Mucosa of gallbladder (tissue), 1 donor: Measurements from ENCODE around the gene ARHGAP28. TPM values are rescaled to one million over a fixed set of nuclear protein-coding genes. Genes with fewer than 3 reads are reported as not detected.
"Not testable (repeated sequence)": the region's sequence is repeated elsewhere in the genome, so short reads cannot be mapped to it uniquely, and the experiment has no call there.

ENCODE experiments used
- DNase-seq: peaks from one replicate; pipeline ENCODE4 v3.0.0-alpha.2; 2020; ENCODE audit warnings: low spot score
- total RNA-seq: library from RNA; stranded (reverse); gene quantifications from one replicate; pipeline ENCODE4 v1.2.1, GENCODE V29; 2021
- donor health status: DM: no; HTN: no; CAD: no.

Gene ARHGAP28
- total RNA-seq, 1 donor from 2014 or later: 11.2 TPM

DNA sequence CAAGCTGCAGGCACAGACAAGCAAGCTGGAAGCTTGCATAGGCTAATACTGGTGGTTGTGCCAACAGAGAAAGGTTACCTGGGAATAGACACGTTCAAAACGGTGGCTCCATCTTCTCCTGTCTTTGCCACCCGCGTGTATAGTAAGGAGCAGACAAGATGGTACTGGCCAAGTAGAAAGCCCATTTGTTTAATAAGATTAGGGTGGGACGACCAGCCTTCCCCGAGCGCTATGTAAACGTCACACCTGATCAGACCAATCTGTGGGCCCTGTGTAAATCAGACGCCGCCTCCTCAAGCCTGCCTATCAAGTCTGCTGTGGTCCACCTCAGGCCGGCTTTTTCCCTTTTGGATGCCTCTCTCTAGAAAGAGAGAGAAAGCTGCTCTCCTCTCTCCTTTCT, 198.8 kb downstream of the ARHGAP28 start:
- no peak for DNase-seq

DNA sequence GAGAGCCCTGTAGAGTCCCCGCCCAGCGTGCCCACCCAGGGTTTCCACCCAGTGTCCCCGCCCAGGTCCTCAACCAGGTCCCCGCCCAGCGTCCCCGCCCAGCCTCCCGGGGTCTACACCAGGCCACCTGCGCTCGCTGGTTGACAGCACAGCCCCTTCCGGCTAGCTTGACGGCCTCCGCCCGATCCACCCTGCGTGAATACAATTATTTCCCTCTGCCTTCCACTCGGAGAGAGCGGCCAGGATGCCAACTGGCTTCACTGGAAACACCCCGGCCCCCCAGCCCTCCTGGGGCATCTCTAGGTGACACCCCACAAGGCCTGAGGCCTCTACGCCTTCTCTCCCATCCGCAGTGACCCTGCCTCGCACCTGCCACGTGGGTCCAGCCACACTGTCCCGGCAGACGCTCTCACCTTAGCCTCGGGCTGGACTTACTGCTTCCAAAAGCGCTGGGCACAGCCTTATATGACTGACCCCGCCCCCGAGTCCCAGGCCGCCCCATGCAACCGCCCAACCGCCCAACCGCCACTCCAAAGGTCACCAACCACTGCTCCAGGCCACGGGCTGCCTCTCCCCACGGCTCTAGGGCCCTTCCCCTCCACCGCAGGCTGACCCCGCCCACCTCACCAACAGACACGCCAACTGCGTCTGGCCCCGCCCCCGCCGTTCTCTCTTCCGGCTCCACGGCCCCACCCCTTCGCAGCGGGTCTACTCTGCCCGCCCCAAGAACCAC, 200.0 kb downstream of the ARHGAP28 start:
- DNase-seq: no peak

DNA sequence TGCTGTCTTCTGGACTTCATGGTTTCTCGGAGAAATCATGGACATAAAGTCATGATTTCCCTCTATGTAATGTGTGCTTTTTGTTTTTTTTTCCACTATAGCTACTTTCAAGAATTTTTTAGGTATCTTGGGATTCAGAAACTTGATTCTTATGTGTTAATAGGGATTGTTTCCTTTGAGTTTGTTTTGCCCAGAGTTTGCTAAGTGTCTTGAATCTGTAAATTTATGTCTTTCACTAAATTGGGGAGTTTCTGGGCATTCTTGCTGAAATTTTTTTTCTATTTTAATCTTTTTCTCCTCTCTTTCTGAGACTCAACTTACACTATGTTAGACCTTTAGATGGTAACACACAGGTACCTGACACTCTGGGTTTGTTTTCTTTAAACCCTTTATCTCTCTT, 205.3 kb downstream of the ARHGAP28 start:
- DNase-seq: no peak

DNA sequence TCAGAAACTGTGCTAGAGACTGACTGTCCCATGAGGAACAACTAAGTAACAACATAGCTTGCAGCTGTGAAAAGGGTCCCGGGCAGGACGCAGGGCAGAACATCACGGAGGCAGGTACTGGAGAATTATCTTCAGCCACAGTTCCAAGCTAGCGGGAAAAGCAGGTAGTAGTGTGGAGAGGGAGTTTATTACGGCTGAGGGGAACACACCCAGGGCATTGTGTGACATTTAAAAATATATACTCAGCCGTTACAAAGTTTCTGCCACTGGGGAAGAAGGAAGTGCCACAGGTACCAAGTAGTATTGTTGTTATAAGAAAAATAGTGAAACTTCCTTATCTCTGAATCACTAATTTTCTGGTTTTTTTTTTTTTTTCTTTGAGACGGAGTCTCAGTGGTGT, 208.5 kb downstream of the ARHGAP28 start:
- DNase-seq: no peak

DNA sequence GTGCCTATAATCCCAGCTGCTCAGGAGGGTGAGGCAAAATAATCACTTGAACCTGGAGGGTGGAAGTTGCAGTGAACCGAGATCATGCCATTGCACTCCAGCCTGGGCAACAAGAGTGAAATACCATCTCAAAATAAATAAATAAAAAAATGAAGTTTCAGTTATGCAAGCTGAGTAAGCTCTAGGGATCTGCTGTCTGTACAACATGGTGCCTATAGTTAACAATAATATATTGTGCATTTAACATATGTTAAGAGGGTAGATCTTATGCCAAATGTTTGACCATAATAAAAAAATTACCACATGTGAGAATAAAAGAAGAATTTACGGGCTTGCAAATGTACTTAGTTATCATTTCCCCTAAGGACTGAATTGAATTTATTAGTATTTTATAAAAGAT, 208.9 kb downstream of the ARHGAP28 start:
- DNase-seq: not testable (repeated sequence)

DNA sequence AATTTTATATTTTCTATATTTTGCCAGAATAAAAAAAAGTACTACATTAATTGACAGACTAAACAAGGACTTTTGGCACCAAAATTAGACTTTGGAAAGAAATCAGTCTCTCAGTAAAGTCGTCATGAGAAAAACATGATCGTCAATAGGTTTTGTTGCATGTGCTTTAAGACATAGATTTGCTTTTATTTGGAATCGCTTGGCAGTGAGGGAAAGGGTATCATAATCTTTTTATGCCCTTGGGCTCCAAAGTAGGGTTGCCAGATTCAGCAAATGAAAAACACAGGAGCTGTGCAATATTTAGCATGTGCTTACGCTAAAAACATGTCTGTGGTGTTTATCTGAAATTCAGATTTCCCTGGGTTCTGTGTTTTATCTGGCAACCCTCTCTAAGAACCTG, 210.5 kb downstream of the ARHGAP28 start:
- no peak for DNase-seq

DNA sequence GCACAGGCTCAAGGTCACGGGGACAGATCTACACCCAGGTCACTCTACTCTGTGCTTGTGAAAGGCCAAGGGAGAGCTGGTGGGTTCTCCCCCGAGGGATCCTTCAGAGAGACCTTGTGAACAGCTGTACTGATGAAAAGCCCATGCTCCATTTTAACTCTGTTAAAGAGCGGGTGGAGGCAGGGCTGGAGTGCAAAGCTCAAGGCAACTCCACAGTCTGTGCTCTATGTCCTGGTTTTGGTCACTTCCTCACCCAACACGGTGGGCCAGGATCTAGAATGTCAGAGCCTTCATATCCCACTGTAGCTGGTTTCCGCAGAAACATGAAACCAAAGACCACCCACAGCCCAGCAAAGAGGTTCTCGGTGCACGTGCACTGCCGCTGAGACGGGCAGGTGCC, 210.9 kb downstream of the ARHGAP28 start:
- DNase-seq: no peak

DNA sequence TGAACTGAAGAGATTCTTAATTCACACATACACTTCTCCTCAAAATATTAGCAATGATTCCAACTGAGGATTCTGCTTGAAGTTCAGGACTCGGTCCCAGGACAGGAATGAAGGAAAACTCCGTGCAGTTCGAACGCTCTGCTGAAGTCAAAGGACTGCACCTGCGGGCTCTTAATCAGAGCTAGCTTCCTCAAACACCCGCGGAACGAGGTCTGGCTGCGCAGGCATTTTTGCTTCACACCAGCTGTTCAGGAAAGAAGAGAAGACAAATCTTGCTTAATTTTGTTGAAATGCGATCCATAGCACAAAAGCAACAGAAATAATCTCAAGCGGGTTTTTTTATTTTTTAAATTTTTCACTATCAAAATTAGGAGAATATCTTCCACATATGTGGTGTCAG, 212.5 kb downstream of the ARHGAP28 start:
- DNase-seq: no peak

DNA sequence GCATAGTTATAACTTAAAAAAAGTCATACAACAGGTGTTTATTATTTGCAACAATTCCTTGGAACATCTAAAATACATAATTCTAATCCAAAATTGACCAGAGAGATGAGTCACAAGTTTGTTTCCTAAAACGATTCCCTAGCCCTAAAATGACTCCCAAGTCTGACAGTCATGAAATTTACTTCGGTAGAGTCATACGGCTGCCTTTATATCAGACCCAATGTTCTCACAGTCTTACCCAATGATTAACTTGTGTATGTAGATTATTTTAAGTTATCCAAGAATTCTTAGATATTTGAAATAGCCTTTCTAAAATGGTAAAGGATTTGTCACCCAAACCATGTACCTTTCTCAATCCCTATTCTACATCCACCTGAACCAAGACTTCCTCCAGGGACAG, 213.2 kb downstream of the ARHGAP28 start:
- no peak for DNase-seq

DNA sequence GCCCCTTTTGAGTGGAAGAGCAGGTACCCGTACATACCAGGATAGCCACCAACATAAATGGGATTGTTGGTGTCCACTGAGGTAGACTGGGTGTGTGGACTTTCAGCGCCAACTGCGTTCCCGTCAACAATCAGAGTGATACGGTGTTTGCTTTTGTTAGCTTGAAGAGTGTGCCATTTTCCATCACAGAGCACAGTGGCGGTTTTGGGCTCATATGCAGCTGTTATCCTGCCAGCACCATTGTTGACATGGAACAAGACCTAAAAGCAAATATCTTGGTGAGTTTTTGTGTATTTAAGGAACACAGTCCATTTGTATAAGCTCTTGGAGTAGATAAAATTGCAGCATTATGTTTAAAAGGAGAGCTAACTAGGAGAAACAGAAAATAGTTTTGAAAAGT, 213.6 kb downstream of the ARHGAP28 start:
- no peak for DNase-seq

DNA sequence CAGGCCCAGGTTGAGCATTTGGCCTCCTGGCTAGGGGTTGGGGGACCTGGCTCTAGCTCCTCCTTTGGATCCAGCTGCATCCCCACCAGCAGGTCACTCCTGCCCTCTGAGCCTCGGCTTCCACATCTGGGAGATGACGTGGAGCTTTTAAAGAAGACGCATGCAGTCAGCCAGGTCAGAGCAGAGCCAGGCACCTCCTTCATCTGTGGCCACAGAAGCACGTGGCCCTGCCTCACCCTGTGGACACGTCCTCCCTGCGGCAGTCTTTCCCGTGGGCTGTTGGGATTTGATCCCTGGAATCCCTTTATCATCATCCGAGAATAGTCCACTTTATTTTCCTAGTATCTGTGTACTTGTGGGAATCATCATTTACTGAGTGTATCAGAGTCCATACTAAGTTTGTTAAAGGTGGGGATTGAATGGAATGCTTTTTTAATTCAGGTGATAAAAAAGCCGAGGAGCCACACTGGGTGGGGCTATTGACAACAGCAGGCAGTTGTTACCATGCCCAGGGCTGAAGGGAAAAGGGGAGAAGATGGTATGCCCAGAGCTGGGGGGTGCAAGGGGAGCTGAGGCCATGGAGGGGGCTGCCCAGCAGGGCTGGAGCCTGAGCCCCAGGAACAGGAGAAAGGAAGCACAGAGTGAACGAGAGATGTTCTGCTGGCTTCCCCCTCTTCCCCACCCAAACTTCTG, 218.0 kb downstream of the ARHGAP28 start:
- no peak for DNase-seq

DNA sequence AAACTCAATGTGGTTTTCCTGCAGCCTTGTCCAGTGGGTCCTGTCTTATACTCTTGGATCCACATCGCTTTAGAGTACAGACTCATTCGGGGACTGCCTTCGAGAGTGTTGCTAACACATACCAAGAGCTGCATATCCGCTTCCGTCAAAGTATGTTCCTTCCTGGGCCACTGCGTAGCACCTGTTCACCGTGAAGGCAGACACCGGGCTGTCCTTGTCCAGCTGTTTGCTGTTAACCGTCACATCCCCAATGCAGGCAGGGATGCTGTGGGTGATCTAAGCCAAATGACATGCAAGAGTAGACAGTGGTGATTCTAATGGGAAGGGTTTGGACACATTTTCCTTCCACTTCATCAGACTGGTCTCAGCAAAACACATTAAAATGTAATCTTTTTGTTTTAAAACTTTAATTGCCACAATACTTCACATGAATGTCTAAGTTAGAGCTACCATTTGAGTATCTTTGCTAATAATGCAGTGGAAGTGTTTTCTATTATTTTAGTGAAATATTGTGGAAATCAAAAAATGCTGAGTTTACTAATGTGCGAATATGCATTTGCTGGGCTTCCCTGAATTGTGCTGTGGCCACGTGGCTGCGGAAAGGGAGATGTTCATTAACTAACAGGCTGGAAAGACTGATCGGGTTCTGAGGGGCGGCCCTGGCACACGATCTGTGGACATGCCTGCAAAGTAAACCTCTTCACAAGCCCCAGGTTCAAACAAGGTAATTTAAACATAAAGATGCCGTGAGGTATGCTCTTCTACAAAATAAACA, 219.0 kb downstream of the ARHGAP28 start:
- DNase-seq: no peak

DNA sequence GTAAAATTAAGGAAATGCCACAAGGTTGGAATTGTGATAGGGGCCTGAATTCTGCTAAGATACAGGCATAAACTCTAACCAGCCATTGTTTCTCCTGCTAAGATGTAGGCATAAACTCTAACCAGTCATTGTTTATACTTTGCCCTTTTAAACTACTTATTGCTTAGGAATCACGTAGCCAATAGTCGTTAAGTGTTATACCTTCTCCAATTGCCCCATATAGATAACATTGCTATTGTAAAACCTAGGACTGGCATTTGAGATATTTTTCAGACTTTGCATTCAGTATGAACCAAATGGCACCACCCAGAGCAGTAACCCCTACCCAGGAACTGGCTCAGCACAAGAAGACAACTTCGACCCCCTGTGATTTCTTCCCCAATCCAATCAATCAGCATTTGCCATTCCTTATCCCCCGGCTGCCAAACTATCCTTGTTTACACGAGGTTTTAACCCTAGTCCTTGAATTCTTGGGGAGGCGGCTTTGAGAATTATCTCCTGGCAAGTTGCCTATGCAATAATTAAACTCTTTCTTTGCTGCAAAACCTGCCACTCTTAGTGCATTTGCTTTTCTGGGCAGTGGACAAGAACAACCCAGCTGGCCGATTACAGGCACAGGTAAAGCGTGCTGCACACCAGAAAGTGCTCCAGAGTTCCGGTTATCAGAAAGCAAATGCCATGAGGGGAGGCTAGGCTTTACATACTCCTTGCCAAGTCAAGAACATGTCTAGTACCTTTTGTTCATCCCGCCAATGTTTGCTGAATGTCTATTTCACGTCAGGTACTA, 220.5 kb downstream of the ARHGAP28 start:
- no peak for DNase-seq

DNA sequence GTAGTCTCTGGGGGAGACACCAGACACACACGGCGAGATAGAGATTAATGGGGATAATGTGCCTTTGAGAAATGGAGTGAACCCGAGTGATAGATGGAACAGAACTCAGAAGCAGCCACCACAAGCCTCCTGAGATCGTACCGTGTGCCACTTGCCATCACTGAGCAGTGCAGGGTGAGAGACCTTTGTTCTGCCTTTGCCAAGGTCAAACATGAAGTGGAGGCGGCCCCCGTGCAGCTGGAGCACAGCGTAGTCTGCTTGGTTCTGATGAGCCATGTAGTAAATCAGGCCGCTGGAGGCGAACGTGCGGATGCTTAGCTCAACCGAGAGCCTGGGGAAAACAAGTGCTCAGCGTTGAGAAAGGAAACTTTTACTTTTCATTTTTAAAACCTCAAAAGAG, 221.1 kb downstream of the ARHGAP28 start:
- DNase-seq: no peak

DNA sequence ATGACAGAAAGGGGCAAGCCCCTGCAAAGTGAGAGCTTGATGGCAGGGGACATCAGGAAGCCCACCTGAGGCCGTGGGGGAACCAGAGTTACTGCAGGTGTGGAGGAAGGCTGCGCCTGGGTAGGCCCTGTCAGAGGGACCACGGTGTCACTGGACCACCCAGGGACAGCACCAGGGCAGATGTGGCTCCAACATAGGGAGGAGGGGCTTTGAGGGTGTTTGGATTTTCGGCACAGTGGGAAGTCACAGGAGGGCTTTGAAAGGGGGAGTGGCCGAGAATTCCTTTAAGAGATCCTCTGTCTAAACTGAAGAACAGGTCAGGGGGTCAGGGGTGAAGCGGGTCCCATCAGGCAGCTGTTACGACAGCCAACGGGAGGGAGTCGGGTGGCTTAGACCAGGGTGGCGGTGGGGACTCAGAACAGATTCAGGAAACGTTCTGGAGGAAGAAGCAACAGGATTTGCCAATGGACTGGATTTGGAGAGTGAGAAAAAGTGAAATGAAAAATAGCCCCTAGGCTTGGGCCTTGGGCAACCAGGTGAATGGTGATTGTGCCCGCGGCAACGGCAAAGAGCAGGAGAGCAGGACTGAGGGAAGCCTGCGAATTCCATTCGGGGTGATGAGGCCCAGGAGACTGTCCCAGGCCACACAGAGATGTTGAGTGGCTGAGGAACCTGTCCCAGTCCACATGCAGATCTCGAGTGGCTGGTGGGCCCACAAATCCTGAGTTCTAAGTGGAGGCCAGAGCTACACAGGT, 222.0 kb downstream of the ARHGAP28 start:
- no peak for DNase-seq

DNA sequence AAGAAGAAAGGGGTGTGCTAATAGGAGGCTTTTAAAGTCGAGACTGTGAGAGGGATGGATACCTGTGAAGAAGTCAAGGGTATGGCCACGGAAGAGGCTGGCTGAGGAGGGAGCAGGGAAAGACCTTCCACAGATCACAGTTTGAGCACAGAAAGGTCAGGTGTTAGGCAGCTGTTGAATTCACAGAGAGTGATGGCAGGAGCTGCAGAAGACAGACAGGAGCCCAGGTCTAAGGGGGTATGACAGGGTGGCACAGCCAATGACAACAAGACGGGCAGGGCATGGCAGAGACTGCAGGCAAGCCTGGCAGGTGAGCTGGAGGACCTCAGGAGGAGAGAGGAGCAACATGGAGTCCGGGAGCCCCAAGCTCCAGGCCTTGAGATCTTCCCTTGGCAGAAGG, 225.0 kb downstream of the ARHGAP28 start:
- DNase-seq: no peak

DNA sequence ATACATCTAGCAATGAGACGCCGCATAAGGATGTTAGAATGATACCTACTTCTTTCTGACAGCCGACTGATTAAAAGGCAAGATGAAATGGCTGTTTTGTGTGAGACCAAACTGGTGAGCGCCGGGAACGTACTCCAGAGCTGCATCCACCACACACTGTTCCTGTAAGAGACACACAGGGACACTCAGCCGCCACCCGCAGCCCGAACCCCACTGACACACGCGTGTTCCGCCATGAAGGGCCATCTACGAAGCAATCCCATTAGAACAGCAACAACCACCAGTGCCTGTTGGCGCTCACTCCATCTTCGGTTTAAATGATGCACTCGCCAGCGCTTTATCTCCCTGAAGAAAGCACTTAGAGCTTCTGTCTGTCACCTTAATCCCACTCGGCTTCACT, 225.8 kb downstream of the ARHGAP28 start:
- DNase-seq: no peak

DNA sequence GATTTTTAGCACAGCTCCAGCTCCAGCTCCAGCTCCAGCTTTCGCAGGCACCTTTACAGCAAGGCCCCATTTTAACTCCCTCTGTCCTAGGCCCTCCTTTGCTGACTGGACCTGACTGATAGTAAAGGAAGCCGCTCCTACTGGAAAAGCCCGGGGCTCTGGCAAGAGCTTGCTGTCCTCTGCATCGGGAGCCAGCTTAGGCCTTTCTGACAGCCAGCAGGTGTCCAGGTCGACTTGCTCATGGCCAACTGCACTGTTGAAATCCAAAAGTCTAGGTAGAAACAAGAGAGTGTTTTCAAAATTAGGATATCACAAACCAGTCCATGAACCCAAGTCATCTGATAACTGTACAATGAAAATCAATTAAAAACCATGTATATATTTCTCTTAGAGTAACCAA, 227.0 kb downstream of the ARHGAP28 start:
- DNase-seq: no peak

DNA sequence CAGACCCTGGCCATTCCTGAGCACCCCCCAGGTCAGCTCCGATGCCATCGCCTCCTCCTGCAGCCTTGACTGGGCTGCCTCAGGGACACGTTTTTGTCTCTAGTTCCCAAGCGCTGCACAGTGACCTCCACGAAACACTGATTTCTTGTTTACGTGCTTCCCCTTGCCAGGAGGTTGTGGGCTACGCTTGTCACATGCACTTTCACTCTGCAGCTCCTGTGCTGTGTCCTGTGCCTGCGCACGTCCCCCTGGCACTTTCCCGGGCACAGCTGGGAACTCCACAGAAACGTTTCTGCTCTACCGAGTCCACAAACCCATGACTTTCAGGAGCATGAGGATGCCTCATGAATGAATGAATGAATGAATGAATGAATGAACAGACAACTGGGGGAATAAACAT, 227.5 kb downstream of the ARHGAP28 start:
- DNase-seq: no peak

DNA sequence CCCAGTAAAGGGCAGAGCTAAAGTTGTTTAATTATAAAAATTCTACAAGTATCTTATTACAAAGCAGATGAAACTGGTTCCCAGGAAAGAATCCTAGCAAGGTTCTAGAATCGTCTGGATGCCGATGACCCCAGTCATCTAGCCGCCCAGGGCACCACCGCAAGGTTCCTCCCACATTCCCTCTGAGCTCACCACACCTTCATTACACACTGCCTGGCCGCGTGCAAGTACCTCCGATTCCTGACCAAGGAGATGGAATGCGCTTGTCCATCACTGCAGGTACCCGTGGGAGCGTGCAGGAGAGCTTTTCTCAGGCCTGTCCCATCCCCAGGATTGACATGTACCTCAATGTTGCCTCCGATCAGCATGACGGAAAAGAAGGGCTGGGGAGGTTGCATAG, 229.6 kb downstream of the ARHGAP28 start:
- no peak for DNase-seq

DNA sequence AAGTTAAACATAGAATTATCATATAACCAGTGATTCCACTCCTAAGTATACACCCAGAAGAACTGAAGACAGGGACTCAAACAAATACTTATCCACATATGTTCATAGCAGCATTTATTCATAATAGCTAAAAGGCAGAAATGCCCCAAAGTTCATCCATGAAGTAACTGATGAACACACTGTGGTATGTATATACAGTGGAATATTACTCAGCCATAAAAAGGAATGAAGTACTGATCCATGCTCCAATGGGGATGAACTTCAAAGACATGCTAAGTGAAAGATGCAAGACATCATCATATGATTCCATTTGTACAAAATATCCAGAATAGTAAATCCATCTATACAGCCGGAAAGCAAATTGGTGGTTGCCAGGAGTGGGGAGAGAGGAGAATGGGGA, 230.6 kb downstream of the ARHGAP28 start:
- DNase-seq: no peak
